SH-SY5Y (cell line): ENCODE results near the gene SLC9A6.

Experiments used
- GATA2 ChIP-seq: IDR thresholded peaks from 2 replicates; pipeline ENCODE4 v1.6.1; 2011; ENCODE audit warnings: mild to moderate bottlenecking, low read depth, low read length
- GATA3 ChIP-seq: IDR thresholded peaks from 2 replicates; pipeline ENCODE4 v1.6.1; 2011; ENCODE audit warnings: low read depth, mild to moderate bottlenecking, low read length, moderate library complexity

- TF ChIP-seq GATA2 (no peak), GATA3 (no peak)
Observed at GRCh38 chrX:135984791-135985156, 461 bp upstream of the SLC9A6 start.
